GM19468 (cell line): Measurements from ENCODE around the gene OTUD5.

Experiments used
- ATAC-seq: cut with Tn5 transposase; IDR thresholded peaks from one replicate; pipeline ENCODE4 v1.9.1; 2021; ENCODE audit warnings: mild to moderate bottlenecking, moderate library complexity, moderate number of reproducible peaks; ENCODE audit not compliant: unreplicated experiment; ENCODE audit errors: extremely low read depth

OTUD5 gene

DNA sequence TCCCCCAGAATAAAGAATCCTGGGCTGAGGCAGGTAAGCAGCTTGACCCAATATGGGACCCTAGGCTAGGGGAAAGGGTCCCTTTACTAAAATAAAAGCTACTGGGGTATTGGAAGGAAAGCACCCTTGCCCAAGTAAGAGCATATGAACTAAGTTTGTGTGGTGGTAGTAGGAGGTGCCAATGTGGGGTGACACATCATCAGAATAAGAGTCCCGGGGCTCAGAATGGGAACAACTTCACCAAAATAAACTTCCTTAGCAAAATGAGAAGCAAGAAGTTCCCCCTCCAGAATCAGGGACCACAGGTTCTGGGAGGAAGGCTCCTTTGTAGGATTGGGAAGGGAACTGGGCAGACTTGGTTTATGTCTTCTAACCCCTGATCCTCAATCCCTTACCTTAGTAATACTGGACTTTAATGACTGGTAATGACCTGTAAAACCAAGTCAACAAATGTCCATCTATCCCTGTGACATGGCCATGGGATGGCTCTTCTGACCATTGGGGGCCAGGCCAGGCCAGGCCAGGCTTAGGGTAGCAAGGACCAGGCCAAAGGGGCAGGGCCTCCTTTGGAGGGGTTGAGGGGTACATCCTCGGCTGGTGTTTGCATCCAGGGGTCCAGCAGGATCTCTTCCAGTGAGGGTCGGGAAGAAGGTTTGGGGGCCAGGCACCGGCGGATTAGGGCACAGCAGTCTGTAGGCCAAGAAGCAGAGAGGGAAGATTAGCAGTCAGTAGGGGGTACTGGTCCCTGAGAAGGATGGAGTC is 43.6 kb downstream of the OTUD5 start:
- ATAC-seq: no peak

GRCh38 chrX:48911412-48912182 is 45.8 kb downstream of the OTUD5 start, which contains the start of gene SLC35A2:
SLC35A2 (minus strand) TSS chrX:48911646; CDS start chrX:48911636, 10 bp downstream.
- ATAC-seq: no peak

- ATAC-seq: no peak
These were observed 46.4 kb downstream of the OTUD5 start for GRCh38 chrX:48910926-48911411.

- ATAC-seq: no peak
These were observed 47.6 kb downstream of the OTUD5 start for GRCh38 chrX:48909703-48910294.

DNA sequence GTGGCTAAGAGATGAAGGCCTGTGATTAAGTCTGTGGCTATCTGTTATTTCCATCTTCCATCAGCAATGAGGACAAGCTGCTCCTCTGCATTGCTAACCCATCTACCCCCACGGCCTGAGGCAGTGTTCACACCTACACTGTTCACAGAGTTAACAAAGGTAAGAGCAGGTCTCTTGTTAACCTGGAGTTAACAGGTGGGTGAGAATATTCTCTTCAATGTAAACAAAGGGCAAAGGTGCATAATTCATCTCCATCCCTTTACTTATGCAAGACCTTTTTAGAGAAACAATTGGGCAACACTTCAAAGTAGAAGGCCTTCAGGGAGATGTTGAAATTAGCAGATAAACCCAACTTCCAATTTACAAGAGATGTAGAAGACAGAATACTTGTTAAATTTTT is 48.8 kb downstream of the OTUD5 start:
- ATAC-seq: no peak

GRCh38 chrX:48905090-48905790 is 52.2 kb downstream of the OTUD5 start:
- ATAC-seq: no peak

DNA sequence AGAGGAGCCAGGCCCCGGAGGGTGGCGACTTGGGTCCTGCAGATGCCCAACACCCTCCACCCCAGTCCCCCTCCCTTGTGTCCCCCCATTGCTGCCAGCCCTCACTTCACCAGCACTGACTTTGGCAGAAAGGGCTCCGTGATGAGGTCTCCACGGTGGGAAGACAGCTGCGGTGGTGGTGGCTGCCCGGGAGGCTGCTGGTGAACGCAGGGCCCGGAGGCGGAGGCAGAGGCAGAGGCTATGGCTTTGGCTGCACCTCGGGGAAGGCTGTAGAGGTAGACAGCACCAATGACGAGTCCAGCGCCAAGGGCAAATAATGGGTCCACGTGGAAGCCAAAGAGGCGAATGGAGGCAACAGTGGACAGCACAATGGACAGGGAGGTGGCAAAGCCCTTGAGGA is 52.8 kb downstream of the OTUD5 start:
- no peak for ATAC-seq

GRCh38 chrX:48904180-48904579 is 53.2 kb downstream of the OTUD5 start:
- ATAC-seq: no peak

GRCh38 chrX:48903290-48903689 is 54.1 kb downstream of the OTUD5 start:
- no peak for ATAC-seq

DNA sequence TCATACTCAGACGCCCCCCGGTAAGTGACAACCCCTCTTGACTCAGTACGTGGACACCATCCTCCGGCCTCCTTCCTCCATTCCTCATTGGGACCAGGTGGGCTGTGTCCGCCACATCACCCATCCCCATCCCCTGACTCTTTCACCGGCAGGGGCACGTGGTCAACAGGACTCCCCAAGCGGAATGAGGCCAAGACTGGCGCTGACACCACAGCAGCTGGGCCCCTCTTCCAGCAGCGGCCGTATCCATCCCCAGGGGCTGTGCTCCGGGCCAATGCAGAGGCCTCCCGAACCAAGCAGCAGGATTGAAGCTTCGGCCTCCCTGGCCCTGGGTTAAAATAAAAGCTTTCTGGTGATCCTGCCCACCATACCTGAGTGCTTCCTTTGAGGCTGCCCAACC is 54.6 kb downstream of the OTUD5 start:
- ATAC-seq: no peak

GRCh38 chrX:48902135-48902534 is 55.3 kb downstream of the OTUD5 start:
- ATAC-seq: no peak

- no peak for ATAC-seq
These were observed 56.3 kb downstream of the OTUD5 start for GRCh38 chrX:48901069-48901468.

DNA sequence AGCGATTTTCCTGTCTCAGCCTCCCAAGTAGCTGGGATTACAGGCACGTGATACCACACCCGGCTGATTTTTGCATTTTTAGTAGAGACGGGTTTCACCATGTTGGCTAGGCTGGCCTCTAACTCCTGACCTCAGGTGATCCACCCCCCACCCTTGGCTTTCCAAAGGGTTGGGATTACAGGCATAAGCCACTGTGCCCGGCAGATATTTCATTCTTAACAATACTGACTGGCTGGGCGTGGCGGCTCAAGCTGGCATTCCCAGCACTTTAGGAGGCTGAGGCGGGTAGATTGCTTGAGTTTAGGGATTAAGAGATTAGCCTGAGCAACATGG is 58.4 kb downstream of the OTUD5 start:
- no peak for ATAC-seq

- ATAC-seq: peak; percentile 78
These were observed 59.6 kb downstream of the OTUD5 start, which contains the start of the genes PQBP1 and TIMM17B for GRCh38 chrX:48897625-48898306. PQBP1 (plus strand) TSS chrX:48897930; CDS start chrX:48898510, 580 bp downstream. TIMM17B (minus strand) TSS chrX:48897768; CDS start chrX:48897749, 19 bp downstream.

- ATAC-seq: no peak
These were observed 60.2 kb downstream of the OTUD5 start for GRCh38 chrX:48897157-48897624.

DNA sequence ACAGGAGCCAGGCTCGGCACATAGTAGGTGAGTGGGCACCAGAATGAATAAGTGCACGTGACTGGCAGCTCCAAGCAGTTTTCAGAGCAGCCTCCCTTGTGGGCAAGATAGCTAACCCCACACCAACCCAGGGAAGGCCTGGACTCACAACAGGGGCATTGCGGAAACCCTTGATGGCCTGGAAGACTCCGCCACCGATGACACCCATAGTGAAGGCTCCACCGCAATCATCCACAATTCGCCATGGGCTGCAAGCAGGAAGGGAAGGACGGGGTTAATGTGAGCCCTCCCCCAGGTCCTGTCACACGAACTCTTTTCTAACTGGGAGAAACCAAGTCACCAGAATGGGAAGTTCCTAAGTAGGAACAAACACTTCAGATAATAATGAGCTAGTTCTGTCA is 60.8 kb downstream of the OTUD5 start:
- ATAC-seq: no peak

- no peak for ATAC-seq
These were observed 62.5 kb downstream of the OTUD5 start for GRCh38 chrX:48894891-48895290.

- no peak for ATAC-seq
These were observed 63.7 kb downstream of the OTUD5 start for GRCh38 chrX:48893556-48894348.

GRCh38 chrX:48892896-48893295 is 64.5 kb downstream of the OTUD5 start:
- no peak for ATAC-seq
